Measurements from ENCODE around the gene ZNF618. TPM values are rescaled to one million over a fixed set of nuclear protein-coding genes. Genes with fewer than 3 reads are reported as not detected.
A peak's percentile ranks its signal among the peaks of the same experiment; 100 is the strongest.

The ZNF618 gene
- total RNA-seq, 2 donors from 2014 or later: 11.9 to 17.1 TPM

DNA sequence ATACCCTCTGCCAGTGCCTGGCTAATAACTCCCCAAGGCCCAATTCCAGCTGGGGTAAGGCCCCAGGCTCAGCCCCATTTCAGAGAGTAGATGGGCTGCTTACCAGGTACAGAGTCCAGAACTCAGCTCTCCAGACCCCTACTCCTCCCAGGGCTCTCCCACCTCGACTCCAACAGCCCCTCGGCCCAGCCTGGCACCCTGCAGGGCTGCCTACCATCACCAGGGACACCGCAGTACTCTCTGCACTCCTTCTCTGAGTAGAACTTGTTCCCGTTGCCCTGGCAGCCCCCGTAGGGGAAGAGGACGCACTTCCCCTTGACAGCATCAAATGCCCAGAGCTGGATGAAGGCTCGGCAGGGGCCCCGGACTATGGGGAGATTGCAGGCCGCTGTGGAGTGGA lies 184.6 kb downstream of the ZNF618 start:
- no peaks in the 10 kb centered on the region for H3K27me3 ChIP-seq
- intact Hi-C loops (cut with DNase I): no loop called here
- no peak overlapping the region for H3K4me3 ChIP-seq
- TF ChIP-seq, protein P1, sequence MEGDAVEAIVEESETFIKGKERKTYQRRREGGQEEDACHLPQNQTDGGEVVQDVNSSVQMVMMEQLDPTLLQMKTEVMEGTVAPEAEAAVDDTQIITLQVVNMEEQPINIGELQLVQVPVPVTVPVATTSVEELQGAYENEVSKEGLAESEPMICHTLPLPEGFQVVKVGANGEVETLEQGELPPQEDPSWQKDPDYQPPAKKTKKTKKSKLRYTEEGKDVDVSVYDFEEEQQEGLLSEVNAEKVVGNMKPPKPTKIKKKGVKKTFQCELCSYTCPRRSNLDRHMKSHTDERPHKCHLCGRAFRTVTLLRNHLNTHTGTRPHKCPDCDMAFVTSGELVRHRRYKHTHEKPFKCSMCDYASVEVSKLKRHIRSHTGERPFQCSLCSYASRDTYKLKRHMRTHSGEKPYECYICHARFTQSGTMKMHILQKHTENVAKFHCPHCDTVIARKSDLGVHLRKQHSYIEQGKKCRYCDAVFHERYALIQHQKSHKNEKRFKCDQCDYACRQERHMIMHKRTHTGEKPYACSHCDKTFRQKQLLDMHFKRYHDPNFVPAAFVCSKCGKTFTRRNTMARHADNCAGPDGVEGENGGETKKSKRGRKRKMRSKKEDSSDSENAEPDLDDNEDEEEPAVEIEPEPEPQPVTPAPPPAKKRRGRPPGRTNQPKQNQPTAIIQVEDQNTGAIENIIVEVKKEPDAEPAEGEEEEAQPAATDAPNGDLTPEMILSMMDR (IDR thresholded peaks at IDR 0.05): no peak
- no peak for TF ChIP-seq POLR2A (IDR thresholded peaks at IDR 0.05)
- no peak for ATAC-seq
- H3K4me1 ChIP-seq: peaks cover 3% of the 10 kb centered on the region
- 91 to 96% methylated on average over 9 of the region's 9 CpGs for WGBS, 2 donors
- no peaks in the 10 kb centered on the region for H3K36me3 ChIP-seq (replicated peaks in 1 of 2; ENCODE audit: insufficient read depth in 1 of 2, low read depth in 2 of 2)
- H3K9me3 ChIP-seq: no peaks in the 10 kb centered on the region
- H3K27ac ChIP-seq: no peak overlapping the region
- peak in 1 of 4 donors; percentile 7 for DNase-seq

DNA sequence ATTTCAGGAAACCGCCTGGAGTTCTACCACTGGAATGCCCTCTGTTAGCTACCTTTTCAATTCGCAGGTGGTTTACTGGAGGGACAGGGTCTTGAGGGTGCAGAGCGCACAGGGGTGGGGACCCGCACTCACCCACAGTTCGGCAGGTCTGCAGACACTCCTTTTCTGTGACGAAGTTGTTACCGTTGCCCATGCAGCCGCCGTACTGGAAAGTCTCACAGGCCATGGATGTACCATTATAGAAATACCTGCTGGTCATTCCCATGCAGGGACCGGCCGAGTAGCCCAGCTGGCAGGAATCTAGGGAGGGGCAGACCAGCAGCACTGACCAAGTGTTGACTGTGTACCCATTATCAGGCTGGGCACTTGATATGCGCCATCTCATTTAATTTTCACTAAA lies 185.2 kb downstream of the ZNF618 start:
- Histone ChIP-seq H3K9me3 (no peaks in the 10 kb centered on the region), H3K27ac (no peak overlapping the region), H3K4me3 (no peak overlapping the region), H3K4me1 (peaks cover 3% of the 10 kb centered on the region), H3K27me3 (no peaks in the 10 kb centered on the region), H3K36me3 (replicated peaks in 1 of 2; ENCODE audit: insufficient read depth in 1 of 2, low read depth in 2 of 2) (no peaks in the 10 kb centered on the region)
- no peak for TF ChIP-seq POLR2A (IDR thresholded peaks at IDR 0.05)
- TF ChIP-seq, protein P1 (IDR thresholded peaks at IDR 0.05): no peak
- ATAC-seq: no peak
- WGBS, 2 donors: 90 to 92% methylated on average over 12 of the region's 12 CpGs
- intact Hi-C loops (cut with DNase I): no loop called here
- DNase-seq: peak in 1 of 4 donors; percentile 8

DNA sequence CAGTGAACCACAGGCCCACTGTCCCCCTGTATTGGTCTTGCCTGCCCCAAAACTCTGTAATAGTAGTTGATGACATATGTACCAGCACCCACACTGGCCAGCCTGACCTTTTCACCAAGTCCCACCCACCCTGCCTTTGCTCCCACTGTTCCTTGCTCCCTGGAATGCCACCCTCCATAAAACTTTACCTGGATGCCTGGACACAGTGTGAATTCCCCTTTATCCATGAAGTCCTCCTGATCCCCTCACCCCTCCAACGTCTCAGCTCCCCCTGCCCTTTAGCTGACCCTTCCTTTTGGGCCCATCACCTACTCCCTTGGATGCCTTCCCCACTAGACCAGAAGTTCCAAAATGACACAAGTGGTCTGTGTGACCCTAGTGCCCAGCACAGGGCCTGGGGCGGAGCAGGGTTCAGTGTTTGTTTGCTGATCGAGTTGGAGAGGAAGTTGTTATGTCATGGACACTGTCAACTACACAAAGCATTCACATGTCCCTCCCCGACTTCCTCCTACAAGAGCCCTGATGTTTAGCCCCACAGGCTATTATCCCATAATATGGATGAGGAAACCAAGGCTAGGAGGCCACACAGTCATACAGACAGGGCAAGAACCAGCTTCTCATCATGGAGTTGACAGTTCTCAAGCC lies 185.8 kb downstream of the ZNF618 start:
- intact Hi-C loops (cut with DNase I): no loop called here
- peak in 1 of 4 donors; percentile 5 for DNase-seq
- TF ChIP-seq POLR2A (IDR thresholded peaks at IDR 0.05): no peak
- TF ChIP-seq, protein P1 (IDR thresholded peaks at IDR 0.05): no peak
- H3K36me3 ChIP-seq (replicated peaks in 1 of 2; ENCODE audit: insufficient read depth in 1 of 2, low read depth in 2 of 2): no peaks in the 10 kb centered on the region
- H3K9me3 ChIP-seq: no peaks in the 10 kb centered on the region
- peaks cover 3% of the 10 kb centered on the region for H3K4me1 ChIP-seq
- no peaks in the 10 kb centered on the region for H3K27me3 ChIP-seq
- no peak overlapping the region for H3K27ac ChIP-seq
- ATAC-seq: no peak
- 77 to 82% methylated on average over 4 of the region's 4 CpGs for WGBS, 2 donors
- no peak overlapping the region for H3K4me3 ChIP-seq

DNA sequence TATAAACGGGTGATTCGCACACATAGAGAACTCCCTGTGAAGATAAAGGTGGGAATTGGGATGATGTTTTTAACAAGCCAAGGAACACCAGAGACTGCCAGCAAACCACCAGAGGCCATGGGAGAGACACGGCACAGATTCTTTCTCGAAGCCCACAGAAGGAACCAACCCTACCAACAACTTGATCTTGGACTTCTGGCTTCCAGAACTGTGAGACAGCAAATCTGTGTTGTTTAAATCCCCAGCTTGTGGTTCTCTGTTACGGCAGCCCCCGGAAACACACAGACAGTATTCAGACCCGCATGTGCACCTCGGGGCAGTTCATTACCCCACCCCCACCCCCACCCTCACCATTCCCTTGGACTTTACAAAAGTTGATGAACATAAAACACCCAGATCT lies 189.2 kb downstream of the ZNF618 start:
- no peak overlapping the region for H3K4me3 ChIP-seq
- DNase-seq (no peak), ATAC-seq (no peak)
- H3K4me1 ChIP-seq: peaks cover 3% of the 10 kb centered on the region
- 89 to 95% methylated on average over 8 of the region's 8 CpGs for WGBS, 2 donors
- H3K9me3 ChIP-seq: no peaks in the 10 kb centered on the region
- H3K36me3 ChIP-seq (replicated peaks in 1 of 2; ENCODE audit: insufficient read depth in 1 of 2, low read depth in 2 of 2): no peaks in the 10 kb centered on the region
- intact Hi-C loops (cut with DNase I): no loop called here
- TF ChIP-seq, protein P1 (IDR thresholded peaks at IDR 0.05): no peak
- TF ChIP-seq POLR2A (IDR thresholded peaks at IDR 0.05): no peak
- H3K27me3 ChIP-seq: no peaks in the 10 kb centered on the region
- H3K27ac ChIP-seq: no peak overlapping the region
